Neural progenitor cell (in vitro differentiated cells): Measurements from ENCODE around the gene RAB29.

Source experiments
- CTCF ChIP-seq: fragments of 200-600 bp; sonication (generic); IDR thresholded peaks from 2 replicates; pipeline ENCODE4 v1.5.1; 2017; ENCODE audit warnings: antibody characterized with exemption, mild to moderate bottlenecking
- EZH2 ChIP-seq: fragments of 200-600 bp; sonication (generic); IDR thresholded peaks from 2 replicates; pipeline ENCODE4 v1.6.1; 2017; ENCODE audit warnings: antibody characterized with exemption, mild to moderate bottlenecking, moderate library complexity
- EZH2phosphoT487 ChIP-seq: fragments of 200-600 bp; sonication (generic); IDR thresholded peaks from 2 replicates; pipeline ENCODE4 v1.6.1; 2017; ENCODE audit warnings: antibody characterized with exemption

GRCh38 chr1:205817988-205818387, 42.7 kb upstream of the RAB29 start:
- TF ChIP-seq CTCF (no peak), EZH2phosphoT487 (no peak), EZH2 (no peak)
